ENCODE results near the gene NAGA. TPM values are rescaled to one million over a fixed set of nuclear protein-coding genes. Genes with fewer than 3 reads are reported as not detected.
"Not testable (repeated sequence)": the region's sequence is repeated elsewhere in the genome, so short reads cannot be mapped to it uniquely, and the experiment has no call there.

NAGA gene
- total and polyA plus RNA-seq, 5 donors from 2014 or later: 12.7 to 29.0 (median 25.1) TPM

GRCh38 chr22:42104332-42104860, 33.8 kb upstream of the NAGA start:
- H3K4me1 ChIP-seq (ENCODE audit: control insufficient read depth, insufficient read depth, low read length, poor library complexity, severe bottlenecking); H3K4me1 Mint-ChIP-seq; H3K36me3 Mint-ChIP-seq; H3K27me3 Mint-ChIP-seq; H3K36me3 ChIP-seq (ENCODE audit: control insufficient read depth, insufficient read depth, low read length); H3K27ac ChIP-seq (ENCODE audit: insufficient read depth, low read length, poor library complexity, severe bottlenecking); DNase-seq; H3K4me3 ChIP-seq (ENCODE audit: low read depth, low read length); H3K27ac Mint-ChIP-seq; H3K4me3 Mint-ChIP-seq; ATAC-seq (ENCODE audit: low read depth in 2 of 2); H3K27me3 ChIP-seq (ENCODE audit: control insufficient read depth, insufficient read depth, low read length): not testable (repeated sequence)
- peaks cover 31 to 47% of the 10 kb centered on the region in 2 experiments for H3K9me3 ChIP-seq (ENCODE audit: control insufficient read depth in 2 of 2, low read length in 2 of 2)
- peaks cover 0 to 37% (median 3%) of the 10 kb centered on the region in 7 donors for H3K9me3 Mint-ChIP-seq

DNA sequence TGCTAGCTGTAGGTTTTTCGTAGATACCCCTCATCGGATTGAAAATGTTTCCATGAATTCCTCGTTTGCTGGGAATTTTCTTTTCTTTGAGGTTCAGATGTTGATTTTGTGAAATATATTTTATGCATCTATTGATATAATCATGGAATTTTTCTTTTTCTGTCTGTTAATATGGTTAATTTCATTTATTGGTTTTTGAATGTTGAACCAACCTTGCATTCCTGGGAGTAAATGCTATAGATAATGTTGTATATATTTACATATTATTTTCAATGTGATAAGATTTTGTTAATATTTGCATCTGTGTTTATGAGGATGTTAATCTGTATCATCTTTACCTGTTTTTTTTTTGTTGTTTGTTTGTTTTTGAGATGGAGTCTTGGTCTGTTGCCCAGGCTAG, 30.6 kb upstream of the NAGA start:
- no peak overlapping the region for H3K27ac ChIP-seq (ENCODE audit: insufficient read depth, low read length, poor library complexity, severe bottlenecking)
- no peak overlapping the region for H3K27ac Mint-ChIP-seq
- H3K4me3 Mint-ChIP-seq: no peak overlapping the region
- peaks cover 0 to 40% (median 3%) of the 10 kb centered on the region in 7 donors for H3K9me3 Mint-ChIP-seq
- no peaks in the 10 kb centered on the region for H3K4me1 ChIP-seq (ENCODE audit: control insufficient read depth, insufficient read depth, low read length, poor library complexity, severe bottlenecking)
- no peak for ATAC-seq (ENCODE audit: low read depth in 2 of 2)
- H3K36me3 Mint-ChIP-seq: peaks cover 19% of the 10 kb centered on the region
- no peaks in the 10 kb centered on the region for H3K27me3 Mint-ChIP-seq
- H3K9me3 ChIP-seq (ENCODE audit: control insufficient read depth in 2 of 2, low read length in 2 of 2): peaks cover 31 to 47% of the 10 kb centered on the region in 2 experiments
- no peaks in the 10 kb centered on the region for H3K27me3 ChIP-seq (ENCODE audit: control insufficient read depth, insufficient read depth, low read length)
- peaks cover 2% of the 10 kb centered on the region for H3K36me3 ChIP-seq (ENCODE audit: control insufficient read depth, insufficient read depth, low read length)
- H3K4me3 ChIP-seq (ENCODE audit: low read depth, low read length): no peak overlapping the region
- H3K4me1 Mint-ChIP-seq: peaks cover 0 to 5% (median 0%) of the 10 kb centered on the region in 4 donors
- DNase-seq: no peak

DNA sequence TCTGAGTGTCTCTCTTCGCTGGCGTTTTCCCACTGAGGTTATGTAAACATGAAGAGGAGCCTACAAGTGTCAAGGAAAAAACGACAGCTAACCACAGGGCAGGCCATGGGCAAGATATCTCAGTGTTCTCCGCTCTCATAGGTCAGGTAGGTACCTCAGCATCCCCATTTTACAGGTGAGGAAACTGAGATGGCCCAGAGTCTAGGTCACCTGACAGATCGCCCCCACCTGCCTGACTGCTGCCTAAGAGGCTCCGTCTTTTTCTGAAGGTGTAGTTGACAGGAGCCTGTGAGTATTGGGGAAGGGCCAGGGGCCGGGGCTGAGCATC, 20.8 kb upstream of the NAGA start:
- Histone ChIP-seq H3K4me1 (ENCODE audit: control insufficient read depth, insufficient read depth, low read length, poor library complexity, severe bottlenecking) (peaks cover 27% of the 10 kb centered on the region), H3K9me3 (ENCODE audit: control insufficient read depth in 2 of 2, low read length in 2 of 2) (no peaks in the 10 kb centered on the region), H3K27ac (ENCODE audit: insufficient read depth, low read length, poor library complexity, severe bottlenecking) (peak overlapping the region; percentile 98), H3K4me3 (ENCODE audit: low read depth, low read length) (peak overlapping the region; percentile 87), H3K36me3 (ENCODE audit: control insufficient read depth, insufficient read depth, low read length) (peaks cover 9% of the 10 kb centered on the region), H3K27me3 (ENCODE audit: control insufficient read depth, insufficient read depth, low read length) (no peaks in the 10 kb centered on the region)
- peak overlapping the region; percentile 98 to 99 (median 99) for H3K4me3 Mint-ChIP-seq
- no peaks in the 10 kb centered on the region for H3K9me3 Mint-ChIP-seq
- H3K36me3 Mint-ChIP-seq: peaks cover 19% of the 10 kb centered on the region
- H3K27ac Mint-ChIP-seq: peak overlapping the region; percentile 95 to 100 (median 99)
- DNase-seq (peak in 1 of 3 donors; percentile 33), ATAC-seq (ENCODE audit: low read depth in 2 of 2) (no peak)
- peaks cover 15 to 46% (median 21%) of the 10 kb centered on the region in 4 donors for H3K4me1 Mint-ChIP-seq
- H3K27me3 Mint-ChIP-seq: no peaks in the 10 kb centered on the region

- peak within 1 kb of the TSS; percentile 98 for H3K27ac ChIP-seq (ENCODE audit: insufficient read depth, low read length, poor library complexity, severe bottlenecking)
- Mint-ChIP-seq H3K36me3 (peaks cover 21% of the 10 kb centered on the region), H3K4me3 (peak within 1 kb of the TSS; percentile 98 to 99 (median 99)), H3K27ac (peak within 1 kb of the TSS; percentile 95 to 100 (median 99)), H3K9me3 (no peaks in the 10 kb centered on the region), H3K27me3 (no peaks in the 10 kb centered on the region), H3K4me1 (peaks cover 15 to 52% (median 23%) of the 10 kb centered on the region in 4 donors)
- H3K36me3 ChIP-seq (ENCODE audit: control insufficient read depth, insufficient read depth, low read length): peaks cover 15% of the 10 kb centered on the region
- peak; percentile 90 to 93 for ATAC-seq (ENCODE audit: low read depth in 2 of 2)
- no peaks in the 10 kb centered on the region for H3K27me3 ChIP-seq (ENCODE audit: control insufficient read depth, insufficient read depth, low read length)
- DNase-seq: peak; percentile 98 to 99 (median 99)
- peaks cover 27% of the 10 kb centered on the region for H3K4me1 ChIP-seq (ENCODE audit: control insufficient read depth, insufficient read depth, low read length, poor library complexity, severe bottlenecking)
- peak within 1 kb of the TSS; percentile 87 for H3K4me3 ChIP-seq (ENCODE audit: low read depth, low read length)
- H3K9me3 ChIP-seq (ENCODE audit: control insufficient read depth in 2 of 2, low read length in 2 of 2): no peaks in the 10 kb centered on the region
Observed at GRCh38 chr22:42090596-42091454, 20.2 kb upstream of the NAGA start, which contains the start of gene NDUFA6. Gene NDUFA6 (minus strand): TSS chr22:42090772. CDS start chr22:42090744, 28 bp downstream.

DNA sequence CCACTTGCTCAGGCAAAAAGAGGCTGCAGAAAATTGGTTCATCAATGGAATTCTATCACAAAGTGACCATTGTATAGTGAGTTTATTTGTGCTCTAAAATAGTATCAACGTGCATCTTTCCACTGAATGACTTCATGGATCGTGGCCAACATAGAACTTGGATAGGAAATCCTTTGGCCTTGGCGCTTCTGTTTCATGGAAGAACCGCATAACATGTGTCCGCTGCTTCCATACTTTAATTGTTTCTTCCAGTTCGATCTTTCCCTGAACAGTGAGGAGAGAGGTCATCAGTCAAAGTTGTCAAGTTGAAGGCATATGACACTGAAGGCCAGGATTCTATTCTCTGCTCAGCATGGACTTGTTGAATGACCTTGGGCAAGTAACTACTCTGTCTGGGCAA, 15.4 kb upstream of the NAGA start:
- peaks cover 15 to 63% (median 33%) of the 10 kb centered on the region in 4 donors for H3K4me1 Mint-ChIP-seq
- no peaks in the 10 kb centered on the region for H3K9me3 Mint-ChIP-seq
- ATAC-seq (ENCODE audit: low read depth in 2 of 2) (no peak), DNase-seq (no peak)
- Histone ChIP-seq H3K36me3 (ENCODE audit: control insufficient read depth, insufficient read depth, low read length) (peaks cover 46% of the 10 kb centered on the region), H3K4me1 (ENCODE audit: control insufficient read depth, insufficient read depth, low read length, poor library complexity, severe bottlenecking) (peaks cover 18% of the 10 kb centered on the region), H3K27me3 (ENCODE audit: control insufficient read depth, insufficient read depth, low read length) (no peaks in the 10 kb centered on the region), H3K9me3 (ENCODE audit: control insufficient read depth in 2 of 2, low read length in 2 of 2) (no peaks in the 10 kb centered on the region), H3K27ac (ENCODE audit: insufficient read depth, low read length, poor library complexity, severe bottlenecking) (no peak overlapping the region), H3K4me3 (ENCODE audit: low read depth, low read length) (no peak overlapping the region)
- peaks cover 40% of the 10 kb centered on the region for H3K36me3 Mint-ChIP-seq
- H3K27me3 Mint-ChIP-seq: no peaks in the 10 kb centered on the region
- H3K4me3 Mint-ChIP-seq: peak overlapping the region in 1 of 4 donors; percentile 60
- H3K27ac Mint-ChIP-seq: peak overlapping the region in 1 of 3 donors; percentile 32

DNA sequence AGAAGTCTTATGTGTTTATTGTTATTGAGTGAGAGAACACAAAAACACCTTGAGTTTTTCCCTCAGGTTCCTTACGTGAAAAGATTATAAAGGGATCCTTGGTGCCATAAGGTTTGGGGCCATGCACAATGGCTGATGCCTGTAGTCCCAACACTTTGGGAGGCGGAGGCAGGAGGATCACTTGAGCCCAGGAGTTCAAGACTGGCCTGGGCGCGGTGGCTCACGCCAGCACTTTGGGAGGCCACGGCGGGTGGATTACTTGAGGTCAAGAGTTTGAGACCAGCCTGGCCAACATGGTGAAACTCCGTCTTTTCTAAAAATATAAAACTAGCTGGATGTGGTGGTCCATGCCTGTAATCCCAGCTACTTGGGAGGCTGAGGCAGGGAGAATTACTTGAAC, 14.3 kb upstream of the NAGA start:
- Mint-ChIP-seq H3K27ac (peak overlapping the region in 1 of 3 donors; percentile 9), H3K9me3 (no peaks in the 10 kb centered on the region)

GRCh38 chr22:42083119-42083518, 12.5 kb upstream of the NAGA start:
- Mint-ChIP-seq H3K36me3 (peaks cover 37% of the 10 kb centered on the region), H3K27me3 (peaks cover 7% of the 10 kb centered on the region), H3K9me3 (no peaks in the 10 kb centered on the region), H3K27ac (no peak overlapping the region), H3K4me3 (peak overlapping the region in 1 of 4 donors; percentile 95), H3K4me1 (peaks cover 6 to 66% (median 32%) of the 10 kb centered on the region in 4 donors)
- H3K27me3 ChIP-seq (ENCODE audit: control insufficient read depth, insufficient read depth, low read length): no peaks in the 10 kb centered on the region
- DNase-seq: no peak
- H3K27ac ChIP-seq (ENCODE audit: insufficient read depth, low read length, poor library complexity, severe bottlenecking): no peak overlapping the region
- H3K4me1 ChIP-seq (ENCODE audit: control insufficient read depth, insufficient read depth, low read length, poor library complexity, severe bottlenecking): peaks cover 27% of the 10 kb centered on the region
- H3K4me3 ChIP-seq (ENCODE audit: low read depth, low read length): no peak overlapping the region
- ATAC-seq (ENCODE audit: low read depth in 2 of 2): no peak
- peaks cover 46% of the 10 kb centered on the region for H3K36me3 ChIP-seq (ENCODE audit: control insufficient read depth, insufficient read depth, low read length)
- no peaks in the 10 kb centered on the region for H3K9me3 ChIP-seq (ENCODE audit: control insufficient read depth in 2 of 2, low read length in 2 of 2)

More for the DNA sequence above, 14.3 kb upstream of the NAGA start:
- Histone ChIP-seq H3K27me3 (ENCODE audit: control insufficient read depth, insufficient read depth, low read length) (no peaks in the 10 kb centered on the region), H3K27ac (ENCODE audit: insufficient read depth, low read length, poor library complexity, severe bottlenecking) (no peak overlapping the region), H3K4me1 (ENCODE audit: control insufficient read depth, insufficient read depth, low read length, poor library complexity, severe bottlenecking) (peaks cover 26% of the 10 kb centered on the region), H3K36me3 (ENCODE audit: control insufficient read depth, insufficient read depth, low read length) (peaks cover 46% of the 10 kb centered on the region), H3K9me3 (ENCODE audit: control insufficient read depth in 2 of 2, low read length in 2 of 2) (no peaks in the 10 kb centered on the region), H3K4me3 (ENCODE audit: low read depth, low read length) (no peak overlapping the region)
- ATAC-seq (ENCODE audit: low read depth in 2 of 2): no peak
- Mint-ChIP-seq H3K4me3 (peak overlapping the region in 1 of 4 donors; percentile 95), H3K27me3 (peaks cover 4% of the 10 kb centered on the region), H3K4me1 (peaks cover 16 to 65% (median 35%) of the 10 kb centered on the region in 4 donors), H3K36me3 (peaks cover 43% of the 10 kb centered on the region)
- no peak for DNase-seq
